Aorta (tissue), 5 donors: ENCODE measurements around the gene KRTAP10-2. TPM values are rescaled to one million over a fixed set of nuclear protein-coding genes. Genes with fewer than 3 reads are reported as not detected.
A peak's percentile ranks its signal among the peaks of the same experiment; 100 is the strongest.

ENCODE experiments used
- ATAC-seq: fragments of 200-7000 bp; cut with Tn5 transposase; one replicate; pipeline ENCODE4 v1.9.1; 2022; ENCODE audit warnings: moderate library complexity; ENCODE audit not compliant: low FRiP score
- DNase-seq, 2 donors: peaks; one replicate each; pipeline ENCODE4 v3.0.0-alpha.2; 2020
- H3K27ac ChIP-seq, 2 donors: one replicate each; pipeline ENCODE4 v1.5.1; 2013; ENCODE audit warnings: low read length in 2 of 2, mild to moderate bottlenecking in 2 of 2, moderate library complexity in 2 of 2, control low read depth in 1 of 2, inconsistent platforms in 1 of 2, low read depth in 1 of 2
- H3K27me3 ChIP-seq, 2 donors: one replicate each; pipeline ENCODE4 v1.6.1; 2013; ENCODE audit warnings: control low read depth in 1 of 2, low read length in 1 of 2, mild to moderate bottlenecking in 1 of 2, moderate library complexity in 1 of 2; ENCODE audit not compliant: insufficient read depth in 2 of 2, control insufficient read depth in 1 of 2
- H3K36me3 ChIP-seq, 2 donors: one replicate each; pipeline ENCODE4 v1.6.1; 2013; ENCODE audit warnings: control low read depth in 1 of 2, low read length in 1 of 2, mild to moderate bottlenecking in 1 of 2; ENCODE audit not compliant: insufficient read depth in 2 of 2, control insufficient read depth in 1 of 2
- H3K4me1 ChIP-seq, 2 donors: one replicate each; pipeline ENCODE4 v1.6.1; 2013; ENCODE audit warnings: low read length in 2 of 2, control low read depth in 1 of 2, mild to moderate bottlenecking in 1 of 2, moderate library complexity in 1 of 2; ENCODE audit not compliant: insufficient read depth in 2 of 2, control insufficient read depth in 1 of 2
- H3K4me3 ChIP-seq, 2 donors: one replicate each; pipeline ENCODE4 v1.5.1; 2013; ENCODE audit warnings: low read length in 2 of 2, control low read depth in 1 of 2, mild to moderate bottlenecking in 1 of 2
- H3K9me3 ChIP-seq: one replicate; pipeline ENCODE4 v1.6.1; 2013; ENCODE audit warnings: mild to moderate bottlenecking, low read length; ENCODE audit not compliant: control insufficient read depth
- WGBS, 2 donors: extraction: QIAGEN DNeasy Blood & Tissue Kit; methylation state at CpG; one replicate each; pipeline ENCODE4 v1.1.7; 2013; 5-methylcytosine and 5-hydroxymethylcytosine counted together
- intact Hi-C, 2 donors: fragments of 100-400 bp; cut with DNase I; formaldehyde crosslinking; loops; one replicate each; pipeline versions ENCODE4 v1.14.2 to v1.15.0; 2022
- polyA plus RNA-seq, 2 donors: library from polyadenylated mRNA; stranded (reverse); fragments of 200-250 nt; gene quantifications; one replicate each; pipeline ENCODE4 v1.2.3, GENCODE V29; 2013
- total RNA-seq, 2 donors: library from RNA; stranded (reverse); fragmentation: NEBNext Ultra II Directional; extraction: Animal tissue kit (Norgen Biotek cat#: 25700); gene quantifications; one replicate each; pipeline ENCODE4 v1.2.1, GENCODE V29; 2021
- donor health status: healthy with polysubstance abuse.
- donor health status: Bipolar disorder and iron deficiency.
- donor health status: DM: no; HTN: no; CAD: no.
- donor health status: DM: no; HTN: no; CAD: no.
- donor health status: DM: yes; HTN: yes; CAD: no.

Gene KRTAP10-2
- total and polyA plus RNA-seq, 4 donors, result not detected

DNA sequence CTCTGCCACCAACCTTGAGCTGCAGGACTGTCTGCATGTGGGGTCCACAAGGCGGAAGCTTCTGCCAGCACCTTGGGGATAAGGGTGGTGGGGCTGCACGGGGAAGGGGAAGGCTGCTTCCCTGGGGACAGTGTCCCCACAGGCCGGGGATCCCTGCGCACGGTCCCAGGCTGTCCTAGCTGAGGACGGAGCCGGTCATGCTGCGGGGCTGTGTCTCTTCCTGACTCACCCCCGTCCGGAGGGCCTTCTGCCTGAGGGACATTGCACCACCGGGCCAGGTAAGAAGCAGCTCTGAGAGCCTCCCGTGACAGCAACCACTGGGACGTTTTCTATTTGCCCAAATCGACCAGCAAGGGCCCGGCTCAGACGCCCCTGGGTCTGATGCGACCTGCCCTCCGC lies 41.2 kb downstream of the KRTAP10-2 start:
- DNase-seq, result peak in 1 of 2 donors; percentile 35
- 54 to 58% methylated on average over 18 of the region's 18 CpGs for WGBS, 2 donors
- ATAC-seq, result no peak
- no peaks in the 10 kb centered on the region for H3K27me3 ChIP-seq
- no peak overlapping the region for H3K27ac ChIP-seq
- intact Hi-C loops, result loop anchor here in 1 of 2 donors (10.0 kb wide), 1 partner anchor 285 kb away; no protein-coding TSS in a partner anchor
- no peak overlapping the region for H3K4me3 ChIP-seq
- H3K9me3 ChIP-seq, result no peaks in the 10 kb centered on the region
- H3K36me3 ChIP-seq, result no peaks in the 10 kb centered on the region
- H3K4me1 ChIP-seq, result no peaks in the 10 kb centered on the region

DNA sequence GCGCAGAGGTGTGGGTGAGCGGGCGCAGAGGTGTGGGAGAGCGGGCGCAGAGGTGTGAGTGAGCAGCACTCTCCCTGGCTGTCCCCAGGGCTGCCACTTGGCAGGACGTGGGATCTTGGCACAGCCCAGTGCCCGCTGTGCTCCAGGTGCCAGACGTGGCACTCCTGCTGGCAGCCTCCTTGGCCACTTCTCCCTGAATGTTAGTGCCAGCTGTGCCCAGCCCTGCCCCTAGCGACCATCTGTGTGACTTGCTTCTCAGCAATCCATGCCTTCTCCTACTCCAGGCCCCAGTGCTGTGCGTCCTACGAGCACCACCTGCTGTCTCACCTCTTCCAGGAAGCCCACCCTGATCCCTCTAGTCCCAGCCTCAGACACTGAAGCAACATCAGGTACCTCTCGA lies 41.8 kb downstream of the KRTAP10-2 start:
- Histone ChIP-seq H3K4me3 (no peak overlapping the region), H3K4me1 (no peaks in the 10 kb centered on the region), H3K36me3 (no peaks in the 10 kb centered on the region), H3K27me3 (no peaks in the 10 kb centered on the region), H3K27ac (no peak overlapping the region), H3K9me3 (no peaks in the 10 kb centered on the region)
- ATAC-seq (no peak), DNase-seq (peak in 1 of 2 donors; percentile 47)
- 28 to 33% methylated on average over 7 to 12 of the region's 12 CpGs for WGBS, 2 donors
- intact Hi-C loops, result no loop called here

DNA sequence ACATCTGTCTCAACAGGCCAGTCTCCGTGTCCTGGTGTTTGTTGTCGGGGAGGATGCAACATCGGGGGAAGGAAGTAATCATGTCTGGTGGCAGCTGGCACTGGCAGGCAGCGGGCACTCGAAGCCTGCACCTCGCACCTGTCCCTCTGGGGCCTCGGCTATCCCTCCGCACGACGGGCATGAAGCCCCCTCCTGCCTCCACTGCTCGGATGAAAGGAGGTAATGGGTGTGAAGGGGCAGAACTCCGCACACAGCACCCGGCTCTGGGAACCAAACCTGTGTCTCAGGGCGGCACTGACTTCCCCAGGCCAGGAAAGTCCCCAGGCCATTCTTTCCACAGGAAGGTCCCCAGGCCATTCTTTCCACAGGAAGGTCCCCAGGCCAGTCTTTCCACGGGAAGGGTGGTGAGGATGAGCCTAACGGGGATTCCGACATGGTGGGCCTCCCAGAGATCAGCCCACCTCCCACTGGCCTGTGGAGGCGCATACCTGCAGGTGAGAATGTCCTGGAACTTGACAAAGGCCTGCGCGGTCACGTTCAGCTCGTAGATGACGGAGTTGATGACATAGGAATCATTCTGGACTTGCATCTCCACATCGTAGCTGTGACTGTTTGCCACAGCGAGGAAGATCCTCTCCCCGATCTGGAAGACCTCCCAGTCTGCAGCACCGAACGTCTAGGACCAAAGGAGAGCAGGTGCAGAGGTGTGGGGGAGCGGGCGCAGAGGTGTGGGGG lies 42.4 kb downstream of the KRTAP10-2 start:
- no peak for ATAC-seq
- intact Hi-C loops, result no loop called here

DNA sequence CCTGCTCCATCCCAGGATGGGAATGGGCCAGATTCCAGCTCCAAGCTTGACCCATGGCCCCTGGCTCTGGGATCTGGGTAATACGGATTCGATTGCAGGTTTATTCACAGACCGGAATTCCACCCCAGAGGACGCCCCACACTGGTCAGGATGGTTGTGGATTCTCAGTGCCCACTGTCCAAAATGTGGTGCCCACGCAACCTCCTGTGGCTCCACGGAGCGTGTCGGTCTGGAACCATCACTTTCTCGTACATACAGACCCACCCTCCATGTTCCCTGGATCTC lies 42.9 kb downstream of the KRTAP10-2 start:
- no peaks in the 10 kb centered on the region for H3K27me3 ChIP-seq
- intact Hi-C loops, result no loop called here
- ATAC-seq, result no peak

More for the DNA sequence above, 42.4 kb downstream of the KRTAP10-2 start:
- WGBS, 2 donors, result 87 to 88% methylated on average over 30 of the region's 30 CpGs
- Histone ChIP-seq H3K9me3 (no peaks in the 10 kb centered on the region), H3K36me3 (no peaks in the 10 kb centered on the region), H3K27ac (no peak overlapping the region), H3K4me3 (no peak overlapping the region), H3K4me1 (no peaks in the 10 kb centered on the region), H3K27me3 (no peaks in the 10 kb centered on the region)
- peak in 1 of 2 donors; percentile 30 for DNase-seq

DNA sequence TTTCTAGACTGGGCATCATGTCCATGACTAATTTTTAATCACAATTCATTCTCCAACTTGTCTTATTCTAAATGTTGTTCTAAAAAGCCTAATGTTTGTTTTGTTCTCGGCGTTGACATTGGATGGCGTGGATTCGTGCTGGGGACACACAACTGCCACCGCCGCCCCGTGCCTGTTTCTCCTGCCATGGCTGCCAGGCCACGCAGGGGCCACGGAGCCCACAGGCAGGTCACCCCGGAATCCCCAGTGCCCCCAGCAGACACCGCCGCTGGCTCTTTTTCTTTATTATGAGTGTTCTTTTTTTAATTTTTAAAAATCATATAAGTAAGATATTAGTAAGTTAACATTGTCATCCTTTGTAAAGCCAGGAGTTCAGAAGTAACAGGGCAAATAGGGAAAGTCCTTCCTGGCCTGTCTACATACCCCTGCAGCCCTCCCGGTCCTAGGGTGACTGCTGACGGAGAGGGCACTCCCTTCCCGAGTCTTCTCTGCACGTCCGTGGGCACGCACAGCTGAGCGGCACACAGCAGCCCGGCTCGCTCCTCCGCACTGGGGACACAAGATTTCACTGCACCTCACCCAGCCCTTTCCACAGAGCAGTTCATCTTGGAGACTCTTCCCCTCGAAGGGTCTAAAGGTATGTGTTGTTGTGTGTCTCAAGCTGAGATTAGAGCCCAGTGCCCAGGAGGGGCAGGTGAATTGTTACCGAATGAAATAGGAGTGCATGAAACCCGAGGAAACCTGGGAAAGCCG lies 43.5 kb downstream of the KRTAP10-2 start:
- intact Hi-C loops, result no loop called here

More for the DNA sequence above, 42.9 kb downstream of the KRTAP10-2 start:
- no peaks in the 10 kb centered on the region for H3K4me1 ChIP-seq
- no peaks in the 10 kb centered on the region for H3K36me3 ChIP-seq
- H3K9me3 ChIP-seq, result no peaks in the 10 kb centered on the region
- no peak overlapping the region for H3K4me3 ChIP-seq
- 85 to 92% methylated on average over 9 of the region's 9 CpGs for whole genome bisulfite sequencing, 2 donors
- no peak for DNase-seq
- H3K27ac ChIP-seq, result no peak overlapping the region

DNA sequence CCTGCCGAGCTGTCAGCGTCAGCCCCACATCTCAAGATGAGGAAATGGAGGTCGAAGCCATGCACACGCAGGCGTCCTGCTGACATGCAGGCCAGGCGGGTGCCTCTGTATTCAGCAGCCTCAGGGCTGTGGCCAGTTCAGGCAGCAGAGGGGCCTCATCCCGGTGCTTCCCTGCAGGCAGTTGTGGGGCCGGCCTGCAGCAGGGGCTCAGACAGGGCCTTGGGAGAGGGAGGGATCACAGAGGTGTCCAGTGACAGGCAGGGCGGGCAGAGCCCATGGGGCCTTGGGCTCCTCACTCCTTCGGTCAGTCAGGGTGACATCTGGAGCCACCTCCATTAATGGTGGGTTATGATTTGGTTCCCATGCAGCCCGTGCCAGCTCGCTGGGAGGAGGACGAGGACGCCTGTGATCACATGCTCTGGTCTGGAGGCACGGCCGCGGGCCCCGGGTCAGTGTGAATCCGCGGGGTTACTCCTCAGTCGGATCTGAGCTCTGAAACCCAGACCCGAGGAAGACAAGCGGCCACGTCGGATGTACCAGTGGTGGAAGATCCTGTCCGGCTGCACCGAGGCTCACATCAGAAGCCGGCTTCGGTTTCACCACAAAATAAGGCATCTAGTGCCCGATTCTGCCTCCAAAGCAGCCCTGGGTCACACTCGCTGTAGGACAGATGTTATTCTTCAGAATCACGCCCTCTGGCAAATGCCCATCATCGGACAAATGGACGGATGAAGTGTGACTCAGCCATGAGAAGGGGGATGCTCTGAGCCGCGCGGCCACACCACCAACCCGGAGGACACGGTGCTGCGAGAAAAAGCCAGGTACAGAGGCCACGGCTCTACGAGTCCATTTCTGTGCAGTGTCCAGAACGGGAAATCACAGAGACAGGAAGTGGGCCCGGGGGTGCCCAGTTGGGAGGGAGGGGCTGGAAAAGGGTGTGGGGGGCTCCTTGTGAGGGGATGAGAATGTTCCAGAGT lies 44.7 kb downstream of the KRTAP10-2 start:
- WGBS, 2 donors, result 85 to 87% methylated on average over 44 of the region's 44 CpGs
- H3K36me3 ChIP-seq, result no peaks in the 10 kb centered on the region
- no peak overlapping the region for H3K27ac ChIP-seq
- no peak for ATAC-seq
- no peaks in the 10 kb centered on the region for H3K4me1 ChIP-seq
- DNase-seq, result peak in 1 of 2 donors; percentile 39
- no peaks in the 10 kb centered on the region for H3K9me3 ChIP-seq
- intact Hi-C loops, result no loop called here
- no peak overlapping the region for H3K4me3 ChIP-seq
- H3K27me3 ChIP-seq, result no peaks in the 10 kb centered on the region

More for the DNA sequence above, 43.5 kb downstream of the KRTAP10-2 start:
- no peak for DNase-seq
- H3K36me3 ChIP-seq, result no peaks in the 10 kb centered on the region
- H3K9me3 ChIP-seq, result no peaks in the 10 kb centered on the region
- H3K4me3 ChIP-seq, result no peak overlapping the region
- no peak overlapping the region for H3K27ac ChIP-seq
- no peaks in the 10 kb centered on the region for H3K27me3 ChIP-seq
- no peaks in the 10 kb centered on the region for H3K4me1 ChIP-seq
- no peak for ATAC-seq
- 70 to 79% methylated on average over 26 of the region's 26 CpGs for WGBS, 2 donors

DNA sequence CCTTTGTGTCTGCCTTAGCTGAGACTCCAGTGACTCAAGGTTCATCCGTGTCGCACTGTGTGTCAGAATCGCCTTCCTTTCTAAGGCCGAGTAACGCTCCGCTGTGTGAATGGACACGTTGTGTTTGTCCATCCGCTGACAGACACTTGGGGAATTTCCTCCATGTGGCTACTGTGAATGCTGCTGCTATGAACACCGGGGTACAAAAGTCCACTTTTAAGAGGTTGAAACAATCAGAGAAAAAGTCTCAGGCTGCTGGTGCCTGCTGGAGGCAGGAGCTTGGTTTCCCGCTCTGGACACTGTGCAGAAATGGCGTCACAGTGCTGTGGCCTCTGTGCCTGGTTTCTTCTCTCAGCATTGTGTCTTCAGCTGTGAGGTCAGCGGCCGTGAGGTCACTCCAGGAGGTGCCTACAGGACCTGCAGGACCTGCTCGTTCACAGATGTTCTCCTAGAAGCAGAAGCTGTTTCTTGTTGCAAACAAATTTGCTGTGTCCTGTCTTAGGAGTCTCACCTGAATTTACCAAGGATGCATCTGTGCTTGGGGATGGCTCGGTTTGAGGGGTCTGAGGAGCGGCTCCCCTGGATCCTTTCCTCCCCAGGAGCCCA lies 45.5 kb downstream of the KRTAP10-2 start:
- ATAC-seq, result no peak
- intact Hi-C loops, result no loop called here

DNA sequence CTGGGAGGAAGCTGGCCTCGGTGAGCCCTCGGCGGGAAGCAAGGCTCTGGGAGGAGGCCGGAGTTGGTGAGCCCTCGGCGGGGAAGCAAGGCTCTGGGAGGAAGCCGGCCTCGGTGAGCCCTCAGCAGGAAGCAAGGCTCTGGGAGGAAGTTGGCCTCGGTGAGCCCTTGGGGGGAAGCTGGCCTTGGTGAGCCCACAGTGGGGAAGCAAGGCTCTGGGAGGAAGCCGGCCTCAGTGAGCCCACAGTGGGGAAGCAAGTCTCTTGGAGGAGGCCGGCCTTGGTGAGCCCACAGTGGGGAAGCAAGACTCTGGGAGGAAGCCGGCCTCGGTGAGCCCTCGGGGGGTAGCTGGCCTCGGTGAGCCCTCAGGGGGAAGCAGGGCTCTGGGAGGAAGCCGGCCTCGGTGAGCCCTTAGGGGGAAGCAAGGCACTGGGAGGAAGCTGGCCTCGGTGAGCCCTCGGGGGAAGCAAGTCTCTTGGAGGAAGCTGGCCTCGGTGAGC lies 47.4 kb downstream of the KRTAP10-2 start:
- no peaks in the 10 kb centered on the region for H3K4me1 ChIP-seq
- intact Hi-C loops, result no loop called here
- no peak overlapping the region for H3K4me3 ChIP-seq
- H3K27ac ChIP-seq, result no peak overlapping the region
- ATAC-seq, result no peak
- H3K9me3 ChIP-seq, result no peaks in the 10 kb centered on the region
- H3K27me3 ChIP-seq, result no peaks in the 10 kb centered on the region
- WGBS, 2 donors, result 85 to 88% methylated on average over 20 of the region's 20 CpGs
- no peaks in the 10 kb centered on the region for H3K36me3 ChIP-seq
- DNase-seq, result peak in 1 of 2 donors; percentile 60

More for the DNA sequence above, 45.5 kb downstream of the KRTAP10-2 start:
- Histone ChIP-seq H3K4me1 (no peaks in the 10 kb centered on the region), H3K9me3 (no peaks in the 10 kb centered on the region), H3K27ac (no peak overlapping the region), H3K27me3 (no peaks in the 10 kb centered on the region), H3K4me3 (no peak overlapping the region), H3K36me3 (no peaks in the 10 kb centered on the region)
- peak; percentile 19 to 39 for DNase-seq
- WGBS, 2 donors, result 79 to 83% methylated on average over 16 of the region's 16 CpGs
